HepG2 (cell line): ENCODE measurements around the gene AHRR. TPM values are rescaled to one million over a fixed set of nuclear protein-coding genes. Genes with fewer than 3 reads are reported as not detected.
A peak's percentile ranks its signal among the peaks of the same experiment; 100 is the strongest.

Experiments used
- ATAD3A ChIP-seq: sonication (generic); formaldehyde crosslinking; IDR thresholded peaks from 2 replicates; pipeline ENCODE4 v1.4.0; 2020; ENCODE audit warnings: missing genetic modification reagents
- ATF6 ChIP-seq: sonication (generic); formaldehyde crosslinking; conservative IDR thresholded peaks from 2 replicates; pipeline ENCODE4 v1.4.0; 2020; ENCODE audit warnings: missing genetic modification reagents
- ERF ChIP-seq: IDR thresholded peaks from 2 replicates; pipeline ENCODE4 v1.6.1; 2018; ENCODE audit warnings: missing biosample characterization, missing genetic modification reagents
- FOXP4 ChIP-seq: sonication (generic); formaldehyde crosslinking; IDR thresholded peaks from 2 replicates; pipeline ENCODE4 v1.4.0; 2020; ENCODE audit warnings: missing genetic modification reagents
- KDM5B ChIP-seq: sonication (generic); formaldehyde crosslinking; IDR thresholded peaks from 2 replicates; pipeline ENCODE4 v1.4.0; 2020; ENCODE audit warnings: missing genetic modification reagents, mild to moderate bottlenecking, borderline replicate concordance
- KLF9 ChIP-seq: IDR thresholded peaks from 2 replicates; pipeline ENCODE4 v1.6.1; 2016; ENCODE audit warnings: low read depth
- MEF2D ChIP-seq: sonication (generic); formaldehyde crosslinking; IDR thresholded peaks from 2 replicates; pipeline ENCODE4 v1.5.1; 2020; ENCODE audit warnings: mild to moderate bottlenecking, missing genetic modification reagents
- NFE2L2 ChIP-seq: fragments of 150-350 bp; IDR thresholded peaks from 2 replicates; pipeline ENCODE4 v1.6.1; 2014; ENCODE audit warnings: low read length
- NR2F2 ChIP-seq: IDR thresholded peaks from 2 replicates; pipeline ENCODE4 v1.6.1; 2012; ENCODE audit warnings: low read depth, inconsistent platforms, borderline replicate concordance
- PAX8 ChIP-seq: sonication (generic); formaldehyde crosslinking; IDR thresholded peaks from 2 replicates; pipeline ENCODE4 v1.8.0; 2022; ENCODE audit warnings: mild to moderate bottlenecking, missing genetic modification reagents, borderline replicate concordance
- POLR2AphosphoS2 ChIP-seq: IDR thresholded peaks from 2 replicates; pipeline ENCODE4 v1.6.1; 2011; ENCODE audit warnings: low read depth, low read length, improper control_type of control experiment
- POLR2AphosphoS5 ChIP-seq: IDR thresholded peaks from 2 replicates; pipeline ENCODE4 v1.6.1; 2012; ENCODE audit warnings: low read depth, low read length
- UBTF ChIP-seq: sonication (generic); formaldehyde crosslinking; IDR thresholded peaks from 2 replicates; pipeline ENCODE4 v1.4.0; 2020; ENCODE audit warnings: mild to moderate bottlenecking, missing genetic modification reagents
- ZBTB43 ChIP-seq: sonication (generic); formaldehyde crosslinking; conservative IDR thresholded peaks from 2 replicates; pipeline ENCODE4 v1.4.0; 2020; ENCODE audit warnings: missing genetic modification reagents
- ZKSCAN8 ChIP-seq: IDR thresholded peaks from 2 replicates; pipeline ENCODE4 v1.6.1; 2016; ENCODE audit warnings: borderline replicate concordance, missing genetic modification reagents, missing compliant biosample characterization
- ZNF143 ChIP-seq: sonication (generic); formaldehyde crosslinking; IDR thresholded peaks from 2 replicates; pipeline ENCODE4 v1.4.0; 2020; ENCODE audit warnings: missing genetic modification reagents
- ZNF230 ChIP-seq: sonication (generic); formaldehyde crosslinking; IDR thresholded peaks from 2 replicates; pipeline ENCODE4 v1.4.0; 2020; ENCODE audit warnings: mild to moderate bottlenecking, missing genetic modification reagents
- ZNF598 ChIP-seq: sonication (generic); formaldehyde crosslinking; IDR thresholded peaks from 2 replicates; pipeline ENCODE4 v1.5.1; 2020; ENCODE audit warnings: mild to moderate bottlenecking, missing genetic modification reagents, borderline replicate concordance
- ZNF678 ChIP-seq: sonication (generic); formaldehyde crosslinking; IDR thresholded peaks from 2 replicates; pipeline ENCODE4 v1.4.0; 2020; ENCODE audit warnings: mild to moderate bottlenecking, missing genetic modification reagents
- ZNF691 ChIP-seq: sonication (generic); formaldehyde crosslinking; IDR thresholded peaks from 2 replicates; pipeline ENCODE4 v1.4.0; 2020; ENCODE audit warnings: missing genetic modification reagents, low read depth, mild to moderate bottlenecking, borderline replicate concordance
- ZSCAN20 ChIP-seq: sonication (generic); formaldehyde crosslinking; IDR thresholded peaks from 2 replicates; pipeline ENCODE4 v1.4.0; 2020; ENCODE audit warnings: missing genetic modification reagents, mild to moderate bottlenecking, borderline replicate concordance
- polyA plus RNA-seq, 8 experiments: library from polyadenylated mRNA; depleted of rRNA in 3 of 8; stranded (reverse) in 7 of 8; unstranded in 1 of 8; fragments of >200 nt; fragmentation: Illumina TruSeq in 4 of 8; extraction: Trizol in 4 of 8; gene quantifications; 2 replicates each; pipeline versions ENCODE4 v1.2.1 to v1.2.3, GENCODE V29; 2011 to 2016; ENCODE audit warnings: low read depth in 4 of 8, missing spikeins in 1 of 8, mixed read lengths in 1 of 8; ENCODE audit not compliant: insufficient read depth in 1 of 8
- total RNA-seq, 5 experiments: library from RNA; depleted of rRNA; stranded (reverse); fragments of >200 nt; fragmentation: Illumina TruSeq; extraction: Trizol; gene quantifications; 2 replicates each; pipeline ENCODE4 v1.2.3, GENCODE V29; 2016; ENCODE audit warnings: low read depth in 1 of 5

AHRR gene
- total and polyA plus RNA-seq, 2 of the 13 experiments (the other 11 are each of a cell fraction or from before 2014, with no cell fraction given), result 0.28 to 0.35 TPM

- TF ChIP-seq UBTF (CRISPR knock-in tag) (peak; percentile 68; the same call in 1 of the 2 replicates), ZNF143 (no peak), PAX8 (CRISPR knock-in tag) (no peak), ZNF691 (CRISPR knock-in tag) (no peak; the same call in 1 of the 2 replicates), ATAD3A (no peak), POLR2AphosphoS2 (no peak), ZNF230 (CRISPR knock-in tag) (no peak; the same call in 1 of the 2 replicates), ZSCAN20 (CRISPR knock-in tag) (peak; percentile 88), MEF2D (CRISPR knock-in tag) (no peak), ERF (CRISPR knock-in tag) (peak; percentile 80), NFE2L2 (no peak), FOXP4 (peak; percentile 41; the same call in 1 of the 2 replicates), ZNF678 (peak; percentile 93; the same call in 1 of the 2 replicates), ZBTB43 (peak; percentile 92), POLR2AphosphoS5 (peak; percentile 66), KLF9 (0 out of 2 replicates have a peak, but pooled peaks have one; percentile 37), ATF6 (CRISPR knock-in tag) (peak; percentile 75; the same call in 1 of the 2 replicates), ZKSCAN8 (CRISPR knock-in tag) (no peak), ZNF598 (CRISPR knock-in tag) (no peak), KDM5B (CRISPR knock-in tag) (peak; percentile 98), NR2F2 (no peak)
These were observed 151.4 kb downstream of the AHRR start (continued) for GRCh38 chr5:472656-473550.
